Endothelial cell of umbilical vein (primary cell): ENCODE results near the gene HSD3B1. TPM values are rescaled to one million over a fixed set of nuclear protein-coding genes. Genes with fewer than 3 reads are reported as not detected.

Experiments
- BruUV-seq: library from RNA; stranded (reverse); fragments of 400-500 nt; replicated peaks from 2 replicates; lab custom pipeline; 2021; lab: Mats Ljungman, UMichigan
- CTCF ChIA-PET: fragments of 300-600, 350-600 bp; sonication (Branson Sonifier 250); formaldehyde crosslinking; loops from one replicate; lab custom pipeline; 2021; ENCODE audit warnings: antibody characterized with exemption, inconsistent platforms; lab: Charles Lee
- POLR2A ChIA-PET: fragments of 300-600, 350-600 bp; sonication (Branson Sonifier 250); formaldehyde crosslinking; loops from one replicate; lab custom pipeline; 2021; ENCODE audit warnings: antibody characterized with exemption, inconsistent platforms; lab: Charles Lee
- DNase-seq: peaks from one replicate; pipeline ENCODE4 v3.0.0-alpha.2; 2011; ENCODE audit warnings: low read depth, low spot score
- FAIRE-seq: peaks from 2 replicates; lab custom pipeline; 2011; peaks lifted over from hg19 to GRCh38; lab: Jason Lieb, UNC
- H2AFZ ChIP-seq: 2 replicates; pipeline ENCODE4 v1.6.0; 2012; ENCODE audit warnings: low read depth, low read length, control low read depth, inconsistent platforms
- H3K27ac ChIP-seq: 2 replicates; pipeline ENCODE4 v1.5.1; 2011; ENCODE audit warnings: low read depth, mild to moderate bottlenecking, control low read depth, low read length, moderate library complexity; ENCODE audit not compliant: insufficient read depth
- H3K27me3 ChIP-seq, 2 experiments: 2 replicates each; pipeline versions ENCODE4 v1.6.0 to v1.6.1; 2011; ENCODE audit warnings: low read length in 2 of 2, mixed read lengths in 1 of 2; ENCODE audit not compliant: control insufficient read depth in 2 of 2, insufficient read depth in 2 of 2
- H3K36me3 ChIP-seq, 2 experiments: 2 replicates in 1 of 2; 3 replicates in 1 of 2; pipeline ENCODE4 v1.5.1; 2011; ENCODE audit warnings: low read length in 2 of 2, mild to moderate bottlenecking in 1 of 2, moderate library complexity in 1 of 2; ENCODE audit not compliant: control insufficient read depth in 2 of 2, insufficient read depth in 2 of 2; ENCODE audit errors: extremely low read depth in 1 of 2
- H3K4me1 ChIP-seq: 3 replicates; pipeline ENCODE4 v1.5.1; 2011; ENCODE audit warnings: mild to moderate bottlenecking, low read length; ENCODE audit not compliant: control insufficient read depth, insufficient read depth; ENCODE audit errors: extremely low read depth
- H3K4me2 ChIP-seq: 2 replicates; pipeline ENCODE4 v1.6.1; 2011; ENCODE audit warnings: low read length, control low read depth, mixed read lengths; ENCODE audit not compliant: insufficient read depth
- H3K4me3 ChIP-seq, 3 experiments: fragments of 200-600 bp in 1 of 3; sonication (generic), shearing (Covaris generic) in 1 of 3; replicated peaks in 1 of 3; 2 replicates each; pipeline ENCODE4 v1.5.1; 2011 to 2016; ENCODE audit warnings: control low read depth in 3 of 3, low read length in 3 of 3, mild to moderate bottlenecking in 2 of 3, inconsistent platforms in 1 of 3, low read depth in 1 of 3, moderate library complexity in 1 of 3; ENCODE audit not compliant: insufficient read depth in 1 of 3
- H3K79me2 ChIP-seq: 2 replicates; pipeline ENCODE4 v1.6.0; 2012; ENCODE audit warnings: low read length, inconsistent platforms; ENCODE audit not compliant: control insufficient read depth, insufficient read depth
- H3K9ac ChIP-seq: replicated peaks from 2 replicates; pipeline ENCODE3; 2011; ENCODE audit warnings: low read length, control low read depth; ENCODE audit not compliant: insufficient read depth; ENCODE audit errors: extremely low read depth
- H3K9me1 ChIP-seq: replicated peaks from 3 replicates; pipeline ENCODE4 v1.6.0; 2011; ENCODE audit warnings: mild to moderate bottlenecking, low read length; ENCODE audit not compliant: control insufficient read depth, insufficient read depth; ENCODE audit errors: extremely low read depth
- H3K9me3 ChIP-seq: replicated peaks from 2 replicates; pipeline ENCODE4 v1.5.1; 2012; ENCODE audit warnings: low read length, inconsistent platforms; ENCODE audit not compliant: control insufficient read depth, insufficient read depth
- H4K20me1 ChIP-seq: replicated peaks from 2 replicates; pipeline ENCODE3; 2011; ENCODE audit warnings: mild to moderate bottlenecking, low read length; ENCODE audit not compliant: control insufficient read depth, insufficient read depth; ENCODE audit errors: extremely low read depth
- CTCF ChIP-seq, 2 donors: IDR thresholded peaks; 1 replicate in 1 of 2; 2 replicates in 1 of 2; pipeline ENCODE4 v1.5.1; 2011; ENCODE audit warnings: low read length in 2 of 2, mild to moderate bottlenecking in 2 of 2, moderate library complexity in 2 of 2, control low read depth in 1 of 2, inconsistent platforms in 1 of 2, low read depth in 1 of 2; ENCODE audit not compliant: insufficient read depth in 1 of 2; ENCODE audit errors: extremely low read depth in 1 of 2
- EZH2 ChIP-seq: IDR thresholded peaks from 2 replicates; pipeline ENCODE4 v1.6.1; 2012; ENCODE audit warnings: borderline replicate concordance, low read depth, mild to moderate bottlenecking, moderate library complexity, low read length, inconsistent platforms; ENCODE audit not compliant: severe bottlenecking
- FOS ChIP-seq: IDR thresholded peaks from 2 replicates; pipeline ENCODE4 v1.6.1; 2011; ENCODE audit warnings: mild to moderate bottlenecking, low read length, moderate library complexity, borderline replicate concordance; ENCODE audit not compliant: insufficient read depth
- GATA2 ChIP-seq: IDR thresholded peaks from 2 replicates; pipeline ENCODE4 v1.7.0; 2011; ENCODE audit warnings: low read depth, mild to moderate bottlenecking, moderate library complexity, mixed read lengths, low read length; ENCODE audit not compliant: insufficient read length, insufficient read depth
- JUN ChIP-seq: IDR thresholded peaks from 2 replicates; pipeline ENCODE4 v1.6.1; 2011; ENCODE audit warnings: borderline replicate concordance, low read depth; ENCODE audit not compliant: insufficient read length, insufficient read depth
- MAX ChIP-seq: IDR thresholded peaks from 2 replicates; pipeline ENCODE4 v1.6.1; 2011; ENCODE audit not compliant: insufficient read depth, insufficient read length
- MYC ChIP-seq: IDR thresholded peaks from one replicate; pipeline ENCODE4 v1.6.1; 2011; ENCODE audit warnings: mild to moderate bottlenecking, low read depth, low read length
- POLR2A ChIP-seq: IDR thresholded peaks from 2 replicates; pipeline ENCODE4 v1.6.1; 2012; ENCODE audit warnings: low read depth, mild to moderate bottlenecking, control low read depth, low read length
- POLR2AphosphoS5 ChIP-seq: IDR thresholded peaks from 2 replicates; pipeline ENCODE4 v1.6.1; 2012; ENCODE audit warnings: low read depth, mild to moderate bottlenecking, control low read depth, low read length, moderate library complexity; ENCODE audit not compliant: insufficient read depth
- dilution Hi-C: fragments of 300-500 bp; cut with MboI; formaldehyde crosslinking; loops from one replicate; pipeline ENCODE4 v1.15.0; 2019; ENCODE audit warnings: low sequenced_read_pairs; ENCODE audit not compliant: extremely low pct_ligation_motif_present
- intact Hi-C: fragments of 100-400 bp; cut with micrococcal nuclease; formaldehyde crosslinking; loops from one replicate; pipeline ENCODE4 v1.10.0; 2022
- polyA plus RNA-seq, 4 experiments: library from polyadenylated mRNA; depleted of rRNA in 3 of 4; stranded (reverse) in 3 of 4; unstranded in 1 of 4; fragments of >200 nt; gene quantifications; 2 replicates each; pipeline versions ENCODE4 v1.2.1 to v1.2.3, GENCODE V29; 2011 to 2012; ENCODE audit warnings: missing spikeins in 1 of 4
- total RNA-seq: library from RNA; stranded (reverse); gene quantifications from 2 replicates; pipeline ENCODE4 v1.2.3, GENCODE V29; 2021

Gene HSD3B1
- total and polyA plus RNA-seq, 2 donors (not counting 3 experiments of a cell fraction or from before 2014, with no cell fraction given), result not detected

GRCh38 chr1:119535381-119535780 is 28.4 kb downstream of the HSD3B1 start:
- H3K27ac ChIP-seq, result no peak overlapping the region
- no peaks in the 10 kb centered on the region for H4K20me1 ChIP-seq
- ChIA-PET CTCF (no interaction called here), POLR2A (no interaction called here)
- H3K4me2 ChIP-seq, result no peak overlapping the region
- H3K9me1 ChIP-seq, result no peaks in the 10 kb centered on the region
- no peaks in the 10 kb centered on the region for H3K9me3 ChIP-seq
- no peak for FAIRE-seq
- H3K27me3 ChIP-seq, result no peaks in the 10 kb centered on the region
- no TSS peak for BruUV-seq
- no peaks in the 10 kb centered on the region for H3K36me3 ChIP-seq
- H3K79me2 ChIP-seq, result no peaks in the 10 kb centered on the region
- no peak overlapping the region for H3K4me3 ChIP-seq
- dilution Hi-C loops, result no loop called here
- no peak for DNase-seq
- TF ChIP-seq MYC (no peak), EZH2 (no peak), MAX (no peak), JUN (no peak), FOS (no peak), POLR2AphosphoS5 (no peak), GATA2 (no peak), CTCF (IDR thresholded peaks at IDR 0.05; ENCODE audit: extremely low read depth in 1 of 2, insufficient read depth in 1 of 2, low read depth in 1 of 2, low read length in 2 of 2) (no peak), POLR2A (no peak)
- H2AFZ ChIP-seq, result no peak overlapping the region
- H3K9ac ChIP-seq, result no peak overlapping the region
- no peaks in the 10 kb centered on the region for H3K4me1 ChIP-seq
- intact Hi-C loops, result no loop called here
